ENCODE data around the gene PRAMEF5. TPM values are rescaled to one million over a fixed set of nuclear protein-coding genes. Genes with fewer than 3 reads are reported as not detected.
"Not testable (repeated sequence)": the region's sequence is repeated elsewhere in the genome, so short reads cannot be mapped to it uniquely, and the experiment has no call there.

The PRAMEF5 gene
- total RNA-seq (not detected in 2 replicates), polyA plus RNA-seq (not detected in 2 replicates), polyA minus RNA-seq (not detected in 2 replicates)
- total RNA-seq (2013), result not detected

GRCh38 chr1:13253898-13254297 lies at the start of gene PRAMEF5:
Gene PRAMEF5 (plus strand): TSS chr1:13254198. CDS start chr1:13259269, 5,071 bp downstream.
- DNase-seq; H3K27ac Mint-ChIP-seq; H3K9ac ChIP-seq (ENCODE audit: low read length); H3K4me1 ChIP-seq (ENCODE audit: control insufficient read depth in 2 of 2, insufficient read depth in 2 of 2, low read length in 2 of 2); H3K27me3 Mint-ChIP-seq; H2AFZ ChIP-seq (ENCODE audit: insufficient read depth, low read depth, low read length, poor library complexity, severe bottlenecking); POLR2A ChIA-PET; H3K27me3 ChIP-seq (replicated peaks in 1 of 4; ENCODE audit: control extremely low read depth in 1 of 4, control insufficient read depth in 3 of 4, insufficient read depth in 4 of 4, low read length in 3 of 4); H3K9me3 ChIP-seq (ENCODE audit: control extremely low read depth in 1 of 3, control insufficient read depth in 2 of 3, insufficient read depth in 1 of 3, low read length in 2 of 3); H3K4me1 Mint-ChIP-seq; H3K4me2 ChIP-seq (replicated peaks; ENCODE audit: low read depth, low read length, poor library complexity, severe bottlenecking); H3K4me3 Mint-ChIP-seq; H3K9me3 Mint-ChIP-seq (ENCODE audit: insufficient read depth); H3K4me3 ChIP-seq (ENCODE audit: control extremely low read depth in 1 of 5, extremely low read depth in 1 of 5, insufficient read depth in 1 of 5, low read depth in 2 of 5, low read length in 4 of 5); H3K36me3 ChIP-seq (replicated peaks in 1 of 2; ENCODE audit: control extremely low read depth in 1 of 2, control insufficient read depth in 1 of 2, extremely low read depth in 1 of 2, insufficient read depth in 2 of 2, low read length in 1 of 2); H4K20me1 ChIP-seq (ENCODE audit: control insufficient read depth, insufficient read depth, low read length, poor library complexity, severe bottlenecking); CTCF ChIA-PET; H3K27ac ChIP-seq (ENCODE audit: low read length in 2 of 2); intact Hi-C loops (cut with micrococcal nuclease); ATAC-seq (ENCODE audit: low read depth); H3K79me2 ChIP-seq (ENCODE audit: control insufficient read depth, insufficient read depth, low read length): not testable (repeated sequence)
- no CpG with 5 or more reads among the region's 5 CpGs for WGBS (ENCODE audit: insufficient coverage)

DNA sequence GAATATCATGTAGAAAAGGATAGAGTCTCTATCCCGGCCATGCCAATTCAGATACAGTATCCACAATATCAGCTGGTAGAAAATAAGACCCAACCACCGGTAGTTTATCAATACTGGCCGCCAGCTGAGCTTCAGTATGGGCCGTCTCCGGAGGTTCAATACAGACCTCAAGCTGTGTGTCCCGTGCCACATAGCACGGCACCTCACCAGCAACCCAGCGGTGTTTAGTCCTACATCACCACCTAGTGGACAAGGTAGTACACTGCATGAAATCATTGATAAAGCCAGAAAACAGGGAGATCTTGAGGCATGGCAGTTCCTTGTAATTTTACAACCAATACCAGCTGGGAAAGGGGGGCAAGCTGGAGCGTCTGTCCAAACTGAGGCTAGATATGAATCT lies 45.3 kb upstream of the PRAMEF5 start:
- H3K27me3 ChIP-seq (replicated peaks in 1 of 4; ENCODE audit: control extremely low read depth in 1 of 4, control insufficient read depth in 3 of 4, insufficient read depth in 4 of 4, low read length in 3 of 4); H2AFZ ChIP-seq (ENCODE audit: insufficient read depth, low read depth, low read length, poor library complexity, severe bottlenecking); H3K27me3 Mint-ChIP-seq; H3K4me3 ChIP-seq (ENCODE audit: control extremely low read depth in 1 of 5, extremely low read depth in 1 of 5, insufficient read depth in 1 of 5, low read depth in 2 of 5, low read length in 4 of 5); H3K4me1 ChIP-seq (ENCODE audit: control insufficient read depth in 2 of 2, insufficient read depth in 2 of 2, low read length in 2 of 2); H3K9ac ChIP-seq (ENCODE audit: low read length); H3K27ac Mint-ChIP-seq; DNase-seq; H3K4me3 Mint-ChIP-seq; H3K4me2 ChIP-seq (replicated peaks; ENCODE audit: low read depth, low read length, poor library complexity, severe bottlenecking); H3K27ac ChIP-seq (ENCODE audit: low read length in 2 of 2); ATAC-seq (ENCODE audit: low read depth); intact Hi-C loops (cut with micrococcal nuclease); H4K20me1 ChIP-seq (ENCODE audit: control insufficient read depth, insufficient read depth, low read length, poor library complexity, severe bottlenecking); CTCF ChIA-PET; H3K9me3 Mint-ChIP-seq (ENCODE audit: insufficient read depth); H3K79me2 ChIP-seq (ENCODE audit: control insufficient read depth, insufficient read depth, low read length); H3K36me3 ChIP-seq (replicated peaks in 1 of 2; ENCODE audit: control extremely low read depth in 1 of 2, control insufficient read depth in 1 of 2, extremely low read depth in 1 of 2, insufficient read depth in 2 of 2, low read length in 1 of 2); POLR2A ChIA-PET; H3K4me1 Mint-ChIP-seq; H3K9me3 ChIP-seq (ENCODE audit: control extremely low read depth in 1 of 3, control insufficient read depth in 2 of 3, insufficient read depth in 1 of 3, low read length in 2 of 3): not testable (repeated sequence)
- no CpG with 5 or more reads among the region's 9 CpGs for WGBS (ENCODE audit: insufficient coverage)

- not testable (repeated sequence) for H3K4me3 Mint-ChIP-seq
Measured at GRCh38 chr1:13216619-13217018, 37.4 kb upstream of the PRAMEF5 start.

GRCh38 chr1:13219203-13219602 lies 34.8 kb upstream of the PRAMEF5 start:
- H3K9me3 Mint-ChIP-seq (ENCODE audit: insufficient read depth); H3K79me2 ChIP-seq (ENCODE audit: control insufficient read depth, insufficient read depth, low read length); H3K4me1 ChIP-seq (ENCODE audit: control insufficient read depth in 2 of 2, insufficient read depth in 2 of 2, low read length in 2 of 2); H4K20me1 ChIP-seq (ENCODE audit: control insufficient read depth, insufficient read depth, low read length, poor library complexity, severe bottlenecking); H2AFZ ChIP-seq (ENCODE audit: insufficient read depth, low read depth, low read length, poor library complexity, severe bottlenecking); intact Hi-C loops (cut with micrococcal nuclease); H3K4me3 Mint-ChIP-seq; CTCF ChIA-PET; H3K4me3 ChIP-seq (ENCODE audit: control extremely low read depth in 1 of 5, extremely low read depth in 1 of 5, insufficient read depth in 1 of 5, low read depth in 2 of 5, low read length in 4 of 5); H3K4me2 ChIP-seq (replicated peaks; ENCODE audit: low read depth, low read length, poor library complexity, severe bottlenecking); DNase-seq; H3K36me3 ChIP-seq (replicated peaks in 1 of 2; ENCODE audit: control extremely low read depth in 1 of 2, control insufficient read depth in 1 of 2, extremely low read depth in 1 of 2, insufficient read depth in 2 of 2, low read length in 1 of 2); H3K27me3 ChIP-seq (replicated peaks in 1 of 4; ENCODE audit: control extremely low read depth in 1 of 4, control insufficient read depth in 3 of 4, insufficient read depth in 4 of 4, low read length in 3 of 4); H3K27me3 Mint-ChIP-seq; H3K9me3 ChIP-seq (ENCODE audit: control extremely low read depth in 1 of 3, control insufficient read depth in 2 of 3, insufficient read depth in 1 of 3, low read length in 2 of 3); H3K9ac ChIP-seq (ENCODE audit: low read length); ATAC-seq (ENCODE audit: low read depth); H3K27ac Mint-ChIP-seq; H3K27ac ChIP-seq (ENCODE audit: low read length in 2 of 2); POLR2A ChIA-PET; H3K4me1 Mint-ChIP-seq: not testable (repeated sequence)
- WGBS (ENCODE audit: insufficient coverage), result no CpG with 5 or more reads among the region's 3 CpGs

More at GRCh38 chr1:13216619-13217018, 37.4 kb upstream of the PRAMEF5 start:
- H3K27me3 ChIP-seq (replicated peaks in 1 of 4; ENCODE audit: control extremely low read depth in 1 of 4, control insufficient read depth in 3 of 4, insufficient read depth in 4 of 4, low read length in 3 of 4); H3K79me2 ChIP-seq (ENCODE audit: control insufficient read depth, insufficient read depth, low read length); ATAC-seq (ENCODE audit: low read depth); H3K27ac ChIP-seq (ENCODE audit: low read length in 2 of 2); H3K27ac Mint-ChIP-seq; H3K4me2 ChIP-seq (replicated peaks; ENCODE audit: low read depth, low read length, poor library complexity, severe bottlenecking); CTCF ChIA-PET; H2AFZ ChIP-seq (ENCODE audit: insufficient read depth, low read depth, low read length, poor library complexity, severe bottlenecking); POLR2A ChIA-PET; DNase-seq; H3K9me3 Mint-ChIP-seq (ENCODE audit: insufficient read depth); H3K36me3 ChIP-seq (replicated peaks in 1 of 2; ENCODE audit: control extremely low read depth in 1 of 2, control insufficient read depth in 1 of 2, extremely low read depth in 1 of 2, insufficient read depth in 2 of 2, low read length in 1 of 2); H3K9ac ChIP-seq (ENCODE audit: low read length); H3K4me3 ChIP-seq (ENCODE audit: control extremely low read depth in 1 of 5, extremely low read depth in 1 of 5, insufficient read depth in 1 of 5, low read depth in 2 of 5, low read length in 4 of 5); H3K27me3 Mint-ChIP-seq; H4K20me1 ChIP-seq (ENCODE audit: control insufficient read depth, insufficient read depth, low read length, poor library complexity, severe bottlenecking); intact Hi-C loops (cut with micrococcal nuclease); H3K9me3 ChIP-seq (ENCODE audit: control extremely low read depth in 1 of 3, control insufficient read depth in 2 of 3, insufficient read depth in 1 of 3, low read length in 2 of 3); H3K4me1 ChIP-seq (ENCODE audit: control insufficient read depth in 2 of 2, insufficient read depth in 2 of 2, low read length in 2 of 2); H3K4me1 Mint-ChIP-seq: not testable (repeated sequence)
- WGBS (ENCODE audit: insufficient coverage), result no CpG with 5 or more reads among the region's 7 CpGs

Data from B cell (primary cell).